ENCODE results near the gene CISH.
A peak's percentile ranks its signal among the peaks of the same experiment; 100 is the strongest.

CISH gene

GRCh38 chr3:50627407-50628051 is 16.0 kb upstream of the CISH start:
- DNase-seq, result peak; percentile 74
- Histone ChIP-seq H3K27ac (no peak overlapping the region), H3K27me3 (ENCODE audit: insufficient read depth, low read depth, severe bottlenecking) (no peaks in the 10 kb centered on the region), H3K4me3 (ENCODE audit: low read depth, low read length) (no peak overlapping the region), H3K36me3 (no peaks in the 10 kb centered on the region; the same call in 1 of the 2 replicates), H3K9me3 (ENCODE audit: severe bottlenecking) (no peaks in the 10 kb centered on the region)
- TF ChIP-seq CTCF (IDR thresholded peaks at IDR 0.05; ENCODE audit: low read depth, low read length), result peak; percentile 75

DNA sequence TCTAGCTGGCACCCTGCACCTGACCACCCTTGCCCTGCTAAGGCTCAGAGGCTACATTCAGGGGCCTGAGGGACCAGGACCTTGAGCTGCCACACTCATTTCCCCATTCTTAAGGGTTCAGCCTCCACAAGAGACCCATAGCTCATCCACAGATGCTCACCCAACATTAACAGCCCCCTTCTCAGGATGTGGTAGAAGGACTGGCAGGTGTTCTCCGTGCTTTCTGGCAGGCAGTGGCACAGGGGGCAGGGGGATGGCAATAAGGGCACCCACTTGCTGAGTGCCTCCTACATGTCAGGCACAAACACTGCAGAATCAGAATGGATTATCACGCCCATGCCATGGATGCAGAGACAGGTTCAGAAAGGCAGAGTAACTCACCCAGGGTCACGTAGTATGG is 14.8 kb upstream of the CISH start:
- TF ChIP-seq CTCF (IDR thresholded peaks at IDR 0.05; ENCODE audit: low read depth, low read length), result no peak
- H3K36me3 ChIP-seq, result no peaks in the 10 kb centered on the region; the same call in 1 of the 2 replicates

DNA sequence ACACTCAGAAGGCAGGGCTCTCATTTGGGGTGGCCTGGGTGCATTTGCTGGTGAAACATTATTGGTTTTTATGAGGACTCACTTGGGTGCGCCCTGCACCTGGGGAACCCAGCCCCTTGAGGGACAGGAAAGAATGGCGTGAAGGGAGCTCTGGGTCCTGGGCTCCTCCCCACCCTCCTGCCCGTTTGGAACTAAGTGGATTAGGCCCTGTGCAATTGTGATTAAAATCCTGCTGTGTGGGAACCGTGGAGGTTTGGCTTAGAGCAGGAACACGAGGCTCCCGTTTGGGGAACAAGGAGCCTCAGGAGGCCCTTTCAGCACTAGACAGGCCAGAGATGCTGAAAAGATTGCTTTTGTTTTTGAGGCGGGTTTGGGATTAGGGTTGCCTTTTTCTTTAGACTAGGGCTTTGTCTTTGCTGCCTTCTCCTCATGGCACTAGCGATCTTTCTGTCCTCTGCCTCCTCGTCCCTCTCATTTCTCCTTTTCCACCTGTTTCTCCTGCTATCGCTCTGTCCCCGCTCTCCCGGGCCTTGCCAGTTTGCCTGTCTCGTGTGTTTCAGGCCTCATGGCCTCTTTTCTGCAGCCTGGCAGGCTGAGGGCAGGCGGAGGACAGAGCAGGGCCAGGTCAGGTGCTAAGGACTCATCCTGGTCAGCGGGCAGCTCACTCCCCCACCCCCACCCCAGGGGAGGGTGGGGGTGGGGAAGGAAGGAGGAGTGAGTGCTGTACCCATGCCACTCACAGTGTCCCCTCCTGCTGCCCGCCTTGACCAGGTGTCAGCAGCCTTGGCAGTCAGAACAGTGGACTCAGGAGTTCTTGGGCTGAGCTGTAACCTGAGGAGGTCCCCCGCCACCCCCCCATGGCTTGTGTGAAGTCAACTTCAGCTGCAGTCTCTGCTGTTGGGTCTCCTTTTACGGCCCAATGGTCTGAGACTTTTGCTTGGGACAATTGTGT is 13.9 kb upstream of the CISH start:
- H3K36me3 ChIP-seq, result peaks cover 2% of the 10 kb centered on the region; the same call in 1 of the 2 replicates
- peak; percentile 68 for DNase-seq
- no peaks in the 10 kb centered on the region for H3K27me3 ChIP-seq (ENCODE audit: insufficient read depth, low read depth, severe bottlenecking)
- H3K27ac ChIP-seq, result peak overlapping the region; percentile 79
- no peak for TF ChIP-seq CTCF (IDR thresholded peaks at IDR 0.05; ENCODE audit: low read depth, low read length)
- H3K4me3 ChIP-seq (ENCODE audit: low read depth, low read length), result peak overlapping the region; percentile 7
- H3K9me3 ChIP-seq (ENCODE audit: severe bottlenecking), result no peaks in the 10 kb centered on the region

More for the DNA sequence above, 14.8 kb upstream of the CISH start:
- Histone ChIP-seq H3K27ac (no peak overlapping the region), H3K4me3 (ENCODE audit: low read depth, low read length) (no peak overlapping the region), H3K9me3 (ENCODE audit: severe bottlenecking) (no peaks in the 10 kb centered on the region), H3K27me3 (ENCODE audit: insufficient read depth, low read depth, severe bottlenecking) (no peaks in the 10 kb centered on the region)
- DNase-seq, result no peak

DNA sequence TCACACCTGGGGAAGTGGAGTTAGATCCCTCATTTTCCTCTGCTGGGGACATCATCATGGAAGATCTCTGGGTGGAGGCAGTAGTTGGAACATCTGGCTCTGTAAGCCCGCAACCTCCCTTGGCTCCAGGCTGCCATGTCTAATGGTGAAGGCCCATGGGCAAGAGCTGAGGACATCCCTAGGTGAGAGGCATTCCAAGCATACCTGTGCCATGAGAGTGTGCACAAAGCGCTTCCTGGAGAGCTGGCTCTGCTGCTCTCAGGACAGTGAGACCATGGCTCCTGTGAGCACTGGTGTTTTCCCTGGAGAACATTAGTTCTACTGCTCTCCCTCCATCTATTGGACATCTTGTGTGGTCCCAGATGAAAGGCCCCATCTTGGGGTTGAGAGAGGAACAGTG is 13.1 kb upstream of the CISH start:
- H3K4me3 ChIP-seq (ENCODE audit: low read depth, low read length), result no peak overlapping the region
- no peak for TF ChIP-seq CTCF (IDR thresholded peaks at IDR 0.05; ENCODE audit: low read depth, low read length)
- H3K27ac ChIP-seq, result no peak overlapping the region
- DNase-seq, result no peak
- peaks cover 2% of the 10 kb centered on the region; the same call in 1 of the 2 replicates for H3K36me3 ChIP-seq
- H3K9me3 ChIP-seq (ENCODE audit: severe bottlenecking), result no peaks in the 10 kb centered on the region
- H3K27me3 ChIP-seq (ENCODE audit: insufficient read depth, low read depth, severe bottlenecking), result no peaks in the 10 kb centered on the region

- Histone ChIP-seq H3K4me3 (ENCODE audit: low read depth, low read length) (no peak overlapping the region), H3K9me3 (ENCODE audit: severe bottlenecking) (no peaks in the 10 kb centered on the region), H3K27ac (no peak overlapping the region), H3K36me3 (peaks cover 2% of the 10 kb centered on the region), H3K27me3 (ENCODE audit: insufficient read depth, low read depth, severe bottlenecking) (no peaks in the 10 kb centered on the region)
- DNase-seq, result no peak
- TF ChIP-seq CTCF (IDR thresholded peaks at IDR 0.05; ENCODE audit: low read depth, low read length), result no peak
These were observed 12.4 kb upstream of the CISH start for GRCh38 chr3:50623840-50624474.
